ENCODE results near the gene ZNRF3.

DNA sequence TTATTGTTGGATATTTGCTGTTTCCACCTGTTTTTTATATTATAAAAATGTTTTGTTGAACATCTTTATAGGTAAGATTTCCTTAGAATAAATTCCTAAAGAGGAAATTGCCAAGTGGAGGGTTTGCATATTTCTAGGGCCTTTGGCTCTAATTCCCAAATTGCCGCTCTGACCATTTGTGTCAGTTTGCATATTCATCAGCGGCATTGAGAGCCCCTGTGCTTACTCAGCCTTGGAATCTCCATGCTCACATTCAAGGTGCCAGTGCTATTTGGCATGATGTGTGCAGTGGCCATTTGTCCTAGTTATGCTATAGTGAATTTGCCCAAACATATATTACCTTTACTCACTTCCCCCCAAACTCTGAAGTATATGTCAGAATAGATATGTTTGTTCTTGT is 214.9 kb downstream of the ZNRF3 start:
- TF ChIP-seq, protein P1, sequence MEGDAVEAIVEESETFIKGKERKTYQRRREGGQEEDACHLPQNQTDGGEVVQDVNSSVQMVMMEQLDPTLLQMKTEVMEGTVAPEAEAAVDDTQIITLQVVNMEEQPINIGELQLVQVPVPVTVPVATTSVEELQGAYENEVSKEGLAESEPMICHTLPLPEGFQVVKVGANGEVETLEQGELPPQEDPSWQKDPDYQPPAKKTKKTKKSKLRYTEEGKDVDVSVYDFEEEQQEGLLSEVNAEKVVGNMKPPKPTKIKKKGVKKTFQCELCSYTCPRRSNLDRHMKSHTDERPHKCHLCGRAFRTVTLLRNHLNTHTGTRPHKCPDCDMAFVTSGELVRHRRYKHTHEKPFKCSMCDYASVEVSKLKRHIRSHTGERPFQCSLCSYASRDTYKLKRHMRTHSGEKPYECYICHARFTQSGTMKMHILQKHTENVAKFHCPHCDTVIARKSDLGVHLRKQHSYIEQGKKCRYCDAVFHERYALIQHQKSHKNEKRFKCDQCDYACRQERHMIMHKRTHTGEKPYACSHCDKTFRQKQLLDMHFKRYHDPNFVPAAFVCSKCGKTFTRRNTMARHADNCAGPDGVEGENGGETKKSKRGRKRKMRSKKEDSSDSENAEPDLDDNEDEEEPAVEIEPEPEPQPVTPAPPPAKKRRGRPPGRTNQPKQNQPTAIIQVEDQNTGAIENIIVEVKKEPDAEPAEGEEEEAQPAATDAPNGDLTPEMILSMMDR (IDR thresholded peaks at IDR 0.05; ENCODE audit: borderline replicate concordance, extremely low read depth, low read length, poor library complexity, severe bottlenecking): no peak
- no peak for TF ChIP-seq EZH2 (IDR thresholded peaks at IDR 0.05; ENCODE audit: borderline replicate concordance, low read depth, low read length, severe bottlenecking)
